Cardiac muscle cell (in vitro differentiated cells and primary cell): Measurements from ENCODE around the gene CAMK1G. TPM values are rescaled to one million over a fixed set of nuclear protein-coding genes. Genes with fewer than 3 reads are reported as not detected.

Source experiments
- DNase-seq, 2 donors: peaks; one replicate each; pipeline versions ENCODE4 v3.0.0 to v3.0.0-alpha.2; 2010 to 2017; ENCODE audit warnings: low read depth in 1 of 2, low spot score in 1 of 2
- H3K27ac ChIP-seq: fragments of 200-600 bp; sonication (generic); 2 replicates; pipeline ENCODE4 v1.5.1; 2016
- H3K27me3 ChIP-seq: fragments of 200-600 bp; sonication (generic); 2 replicates; pipeline ENCODE4 v1.6.0; 2016; ENCODE audit warnings: control low read depth
- H3K36me3 ChIP-seq: fragments of 200-600 bp; sonication (generic); 2 replicates; pipeline ENCODE4 v1.5.1; 2016; ENCODE audit warnings: control low read depth
- H3K4me1 ChIP-seq: fragments of 200-600 bp; sonication (generic); 2 replicates; pipeline ENCODE4 v1.8.1; 2017; ENCODE audit warnings: low read depth, mild to moderate bottlenecking, mixed run types
- H3K4me3 ChIP-seq: fragments of 200-600 bp; sonication (generic); 2 replicates; pipeline ENCODE4 v1.5.1; 2016; ENCODE audit warnings: mild to moderate bottlenecking
- H3K9me3 ChIP-seq: fragments of 200-600 bp; sonication (generic); 2 replicates; pipeline ENCODE4 v1.5.1; 2017; ENCODE audit warnings: low read depth, mild to moderate bottlenecking, control low read depth
- CTCF ChIP-seq: IDR thresholded peaks from 2 replicates; pipeline ENCODE4 v1.5.1; 2012; ENCODE audit warnings: low read depth, mild to moderate bottlenecking, low read length
- polyA plus RNA-seq: library from polyadenylated mRNA; unstranded; fragments of >200 nt; fragmentation: Nextera tagmentation; extraction: Ambion mirVana; gene quantifications from 2 replicates; pipeline ENCODE4 v1.2.1, GENCODE V29; 2016
- total RNA-seq: library from RNA; depleted of rRNA; stranded (reverse); fragments of >200 nt; gene quantifications from 2 replicates; pipeline ENCODE4 v1.2.3, GENCODE V29; 2016

CAMK1G gene
- total and polyA plus RNA-seq, 2 experiments from 2014 or later = 5.0 to 8.5 TPM

GRCh38 chr1:209647156-209647555 is 63.6 kb downstream of the CAMK1G start:
- Histone ChIP-seq H3K4me1 (peaks cover 32% of the 10 kb centered on the region), H3K27me3 (no peaks in the 10 kb centered on the region), H3K9me3 (no peaks in the 10 kb centered on the region), H3K27ac (no peak overlapping the region), H3K36me3 (no peaks in the 10 kb centered on the region), H3K4me3 (no peak overlapping the region)
- TF ChIP-seq CTCF = no peak
- DNase-seq = no peak

GRCh38 chr1:209648346-209648745 is 64.8 kb downstream of the CAMK1G start:
- no peak for TF ChIP-seq CTCF
- Histone ChIP-seq H3K4me3 (no peak overlapping the region), H3K9me3 (no peaks in the 10 kb centered on the region), H3K27ac (no peak overlapping the region), H3K4me1 (peaks cover 25% of the 10 kb centered on the region), H3K27me3 (no peaks in the 10 kb centered on the region), H3K36me3 (no peaks in the 10 kb centered on the region)
- DNase-seq = no peak

- H3K4me1 ChIP-seq = peaks cover 24% of the 10 kb centered on the region
- TF ChIP-seq CTCF = no peak
- no peaks in the 10 kb centered on the region for H3K27me3 ChIP-seq
- no peaks in the 10 kb centered on the region for H3K9me3 ChIP-seq
- H3K4me3 ChIP-seq = no peak overlapping the region
- peak in 1 of 2 donors; percentile 92 for DNase-seq
- no peak overlapping the region for H3K27ac ChIP-seq
- no peaks in the 10 kb centered on the region for H3K36me3 ChIP-seq
Measured at GRCh38 chr1:209648931-209649776, 65.6 kb downstream of the CAMK1G start.

- H3K27ac ChIP-seq = no peak overlapping the region
- H3K4me1 ChIP-seq = peaks cover 24% of the 10 kb centered on the region
- no peaks in the 10 kb centered on the region for H3K36me3 ChIP-seq
- no peak for TF ChIP-seq CTCF
- no peaks in the 10 kb centered on the region for H3K27me3 ChIP-seq
- DNase-seq = peak in 1 of 2 donors; percentile 40
- no peaks in the 10 kb centered on the region for H3K9me3 ChIP-seq
- no peak overlapping the region for H3K4me3 ChIP-seq
Measured at GRCh38 chr1:209650454-209650853, 66.9 kb downstream of the CAMK1G start.

GRCh38 chr1:209651138-209651587 is 67.6 kb downstream of the CAMK1G start:
- peaks cover 19% of the 10 kb centered on the region for H3K4me1 ChIP-seq
- TF ChIP-seq CTCF = no peak
- H3K27ac ChIP-seq = no peak overlapping the region
- no peak overlapping the region for H3K4me3 ChIP-seq
- no peaks in the 10 kb centered on the region for H3K36me3 ChIP-seq
- no peaks in the 10 kb centered on the region for H3K27me3 ChIP-seq
- no peaks in the 10 kb centered on the region for H3K9me3 ChIP-seq
- peak in 1 of 2 donors; percentile 77 for DNase-seq
